Lower leg skin (tissue), 3 donors: Measurements from ENCODE around the gene OGFR.

Source experiments
- POLR2A ChIP-seq, 2 donors: fragments of 450-650 bp; IDR thresholded peaks; one replicate each; pipeline ENCODE4 v1.6.1; 2016 to 2017; ENCODE audit warnings: antibody characterized with exemption in 2 of 2, mild to moderate bottlenecking in 1 of 2, moderate library complexity in 1 of 2
- TF ChIP-seq, protein P1 (sequence below), 3 donors: fragments of 450-650 bp; IDR thresholded peaks; one replicate each; pipeline ENCODE4 v1.5.1; 2016; ENCODE audit warnings: antibody characterized with exemption in 3 of 3, mild to moderate bottlenecking in 3 of 3, moderate library complexity in 2 of 3

DNA sequence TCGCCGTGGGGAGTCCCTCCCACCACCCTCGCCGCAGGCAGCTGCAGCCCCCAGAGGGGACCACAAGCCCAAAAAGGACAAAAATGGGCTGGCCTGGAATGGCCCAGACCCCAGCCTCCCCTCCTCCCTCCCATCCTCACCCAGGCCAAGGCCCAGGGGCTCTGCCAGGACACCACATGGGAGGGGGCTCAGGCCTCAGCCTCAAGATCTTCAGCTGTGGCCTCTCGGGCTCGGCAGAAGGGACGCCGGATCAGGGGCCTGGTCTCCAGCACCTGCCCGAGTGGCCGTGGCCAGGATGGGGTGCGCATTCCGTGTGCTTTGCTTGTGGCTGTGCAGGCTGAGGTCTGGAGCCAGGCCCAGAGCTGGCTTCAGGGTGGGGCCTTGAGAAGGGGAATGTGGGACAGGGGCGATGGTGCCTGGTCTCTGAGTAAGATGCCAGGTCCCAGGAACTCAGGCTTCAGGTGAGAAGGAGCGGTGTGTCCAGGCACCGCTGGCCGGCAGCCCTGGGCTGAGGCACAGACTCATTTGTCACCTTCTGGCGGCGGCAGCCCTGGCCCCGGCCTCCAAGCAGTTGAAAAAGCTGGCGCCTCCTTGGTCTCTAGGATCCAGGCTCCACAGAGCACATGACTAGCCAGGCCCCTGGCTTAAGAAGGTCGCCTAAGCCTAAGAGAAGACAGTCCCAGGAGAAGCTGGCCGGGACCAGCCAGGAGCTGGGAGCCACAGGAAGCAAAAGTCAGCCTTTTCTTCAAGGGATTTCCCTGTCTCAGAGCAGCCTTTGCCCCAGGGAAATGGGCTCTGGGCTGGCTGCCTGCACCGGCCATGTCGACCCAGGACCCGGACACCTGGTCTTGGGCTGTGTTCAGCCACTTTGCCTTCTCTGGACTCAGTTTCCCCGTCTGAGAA lies 43.5 kb upstream of the OGFR start:
- TF ChIP-seq, protein P1, sequence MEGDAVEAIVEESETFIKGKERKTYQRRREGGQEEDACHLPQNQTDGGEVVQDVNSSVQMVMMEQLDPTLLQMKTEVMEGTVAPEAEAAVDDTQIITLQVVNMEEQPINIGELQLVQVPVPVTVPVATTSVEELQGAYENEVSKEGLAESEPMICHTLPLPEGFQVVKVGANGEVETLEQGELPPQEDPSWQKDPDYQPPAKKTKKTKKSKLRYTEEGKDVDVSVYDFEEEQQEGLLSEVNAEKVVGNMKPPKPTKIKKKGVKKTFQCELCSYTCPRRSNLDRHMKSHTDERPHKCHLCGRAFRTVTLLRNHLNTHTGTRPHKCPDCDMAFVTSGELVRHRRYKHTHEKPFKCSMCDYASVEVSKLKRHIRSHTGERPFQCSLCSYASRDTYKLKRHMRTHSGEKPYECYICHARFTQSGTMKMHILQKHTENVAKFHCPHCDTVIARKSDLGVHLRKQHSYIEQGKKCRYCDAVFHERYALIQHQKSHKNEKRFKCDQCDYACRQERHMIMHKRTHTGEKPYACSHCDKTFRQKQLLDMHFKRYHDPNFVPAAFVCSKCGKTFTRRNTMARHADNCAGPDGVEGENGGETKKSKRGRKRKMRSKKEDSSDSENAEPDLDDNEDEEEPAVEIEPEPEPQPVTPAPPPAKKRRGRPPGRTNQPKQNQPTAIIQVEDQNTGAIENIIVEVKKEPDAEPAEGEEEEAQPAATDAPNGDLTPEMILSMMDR (IDR thresholded peaks at IDR 0.05), result no peak
- no peak for TF ChIP-seq POLR2A (IDR thresholded peaks at IDR 0.05)
